Right kidney (tissue), 9 donors: Measurements from ENCODE around the gene DNAJC11.
"Not testable (repeated sequence)": the region's sequence is repeated elsewhere in the genome, so short reads cannot be mapped to it uniquely, and the experiment has no call there.

Experiments used
- DNase-seq: peaks from one replicate; pipeline ENCODE4 v3.0.0-alpha.2; 2016
- long read RNA-seq, 8 donors: transcript quantifications; one replicate each; lab custom pipeline, GENCODE V29; 2026

The DNAJC11 gene, protein sequence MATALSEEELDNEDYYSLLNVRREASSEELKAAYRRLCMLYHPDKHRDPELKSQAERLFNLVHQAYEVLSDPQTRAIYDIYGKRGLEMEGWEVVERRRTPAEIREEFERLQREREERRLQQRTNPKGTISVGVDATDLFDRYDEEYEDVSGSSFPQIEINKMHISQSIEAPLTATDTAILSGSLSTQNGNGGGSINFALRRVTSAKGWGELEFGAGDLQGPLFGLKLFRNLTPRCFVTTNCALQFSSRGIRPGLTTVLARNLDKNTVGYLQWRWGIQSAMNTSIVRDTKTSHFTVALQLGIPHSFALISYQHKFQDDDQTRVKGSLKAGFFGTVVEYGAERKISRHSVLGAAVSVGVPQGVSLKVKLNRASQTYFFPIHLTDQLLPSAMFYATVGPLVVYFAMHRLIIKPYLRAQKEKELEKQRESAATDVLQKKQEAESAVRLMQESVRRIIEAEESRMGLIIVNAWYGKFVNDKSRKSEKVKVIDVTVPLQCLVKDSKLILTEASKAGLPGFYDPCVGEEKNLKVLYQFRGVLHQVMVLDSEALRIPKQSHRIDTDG
- long read RNA-seq, donor 1, transcript DNAJC11-211 (5 exons, 613 nt) = major isoform, 5 of 10 reads
- long read RNA-seq, donor 1, transcript DNAJC11-202 (16 exons, 3,311 nt) = major isoform, 5 of 10 reads
- long read RNA-seq, donor 1, partial matches to known transcripts = 0 of 10 reads
- long read RNA-seq, donor 1, other reads (novel, unspliced or antisense) = 0 of 10 reads
- long read RNA-seq, donor 2, transcript DNAJC11-202 (16 exons, 3,311 nt) = major isoform, 7 of 11 reads
- long read RNA-seq, donor 2, partial matches to known transcripts = 0 of 11 reads
- long read RNA-seq, donor 2, other reads (novel, unspliced or antisense) = 0 of 11 reads
- long read RNA-seq, donor 3, transcript DNAJC11-211 (5 exons, 613 nt) = major isoform, 5 of 7 reads
- long read RNA-seq, donor 3, partial matches to known transcripts = 0 of 7 reads
- long read RNA-seq, donor 3, other reads (novel, unspliced or antisense) = 0 of 7 reads
- long read RNA-seq, donor 4, transcript DNAJC11-211 (5 exons, 613 nt) = minor isoform, 5 of 16 reads
- long read RNA-seq, donor 4, transcript DNAJC11-202 (16 exons, 3,311 nt) = major isoform, 10 of 16 reads
- long read RNA-seq, donor 4, partial matches to known transcripts = 0 of 16 reads
- long read RNA-seq, donor 4, other reads (novel, unspliced or antisense) = 0 of 16 reads
- long read RNA-seq, donor 5, transcript DNAJC11-202 (16 exons, 3,311 nt) = major isoform, 9 of 12 reads
- long read RNA-seq, donor 5, partial matches to known transcripts = 0 of 12 reads
- long read RNA-seq, donor 5, other reads (novel, unspliced or antisense) = 0 of 12 reads
- long read RNA-seq, donor 6, transcript DNAJC11-202 (16 exons, 3,311 nt) = major isoform, 9 of 18 reads
- long read RNA-seq, donor 6, partial matches to known transcripts = 5 of 18 reads
- long read RNA-seq, donor 6, other reads (novel, unspliced or antisense) = 0 of 18 reads
- long read RNA-seq, donor 7, transcript DNAJC11-211 (5 exons, 613 nt) = minor isoform, 11 of 25 reads
- long read RNA-seq, donor 7, transcript DNAJC11-202 (16 exons, 3,311 nt) = major isoform, 13 of 25 reads
- long read RNA-seq, donor 7, partial matches to known transcripts = 0 of 25 reads
- long read RNA-seq, donor 7, other reads (novel, unspliced or antisense) = 0 of 25 reads
- long read RNA-seq, donor 8, transcript DNAJC11-211 (5 exons, 613 nt) = major isoform, 9 of 26 reads
- long read RNA-seq, donor 8, transcript DNAJC11-202 (16 exons, 3,311 nt) = major isoform, 9 of 26 reads
- long read RNA-seq, donor 8, partial matches to known transcripts = 8 of 26 reads
- long read RNA-seq, donor 8, other reads (novel, unspliced or antisense) = 0 of 26 reads

DNA sequence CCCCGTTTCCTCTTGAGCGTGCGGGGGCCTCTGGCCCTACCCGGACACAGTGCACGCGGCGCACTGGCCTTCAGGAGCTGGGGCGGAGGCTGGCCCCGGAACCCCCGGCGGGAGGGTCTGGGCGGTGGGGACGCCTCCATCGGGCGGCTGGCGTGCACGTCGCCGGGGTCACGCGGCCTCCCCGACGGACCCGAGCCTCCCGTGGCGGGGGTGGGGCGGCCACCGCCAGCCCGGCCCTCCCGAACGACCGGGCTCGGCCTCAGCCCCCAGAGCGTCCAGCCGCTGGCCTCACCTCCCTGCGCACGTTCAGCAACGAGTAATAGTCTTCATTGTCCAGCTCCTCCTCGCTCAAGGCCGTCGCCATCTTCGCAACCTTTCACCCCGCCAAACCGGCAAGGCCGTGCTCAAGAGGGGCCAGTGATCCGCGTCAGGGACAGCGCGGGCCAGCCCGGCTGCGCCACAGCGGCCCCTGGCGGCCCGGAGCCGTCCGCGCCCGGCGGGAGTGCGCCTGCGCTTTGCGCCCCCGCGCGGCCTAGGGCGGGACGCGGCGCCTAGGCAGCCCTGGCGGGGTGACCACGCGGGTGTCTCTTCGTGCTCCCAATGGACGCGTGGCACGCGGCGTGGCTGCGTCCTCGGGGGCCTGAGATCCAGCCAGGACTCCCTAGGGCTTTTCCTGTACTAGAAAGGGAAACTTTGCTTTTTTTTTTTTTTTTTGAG, at the start of gene DNAJC11:
DNAJC11 (minus strand) TSS at position 380 of the 717 bp plus-strand sequence; CDS start at position 364, 16 bp downstream.
- peak; percentile 85 for DNase-seq

DNA sequence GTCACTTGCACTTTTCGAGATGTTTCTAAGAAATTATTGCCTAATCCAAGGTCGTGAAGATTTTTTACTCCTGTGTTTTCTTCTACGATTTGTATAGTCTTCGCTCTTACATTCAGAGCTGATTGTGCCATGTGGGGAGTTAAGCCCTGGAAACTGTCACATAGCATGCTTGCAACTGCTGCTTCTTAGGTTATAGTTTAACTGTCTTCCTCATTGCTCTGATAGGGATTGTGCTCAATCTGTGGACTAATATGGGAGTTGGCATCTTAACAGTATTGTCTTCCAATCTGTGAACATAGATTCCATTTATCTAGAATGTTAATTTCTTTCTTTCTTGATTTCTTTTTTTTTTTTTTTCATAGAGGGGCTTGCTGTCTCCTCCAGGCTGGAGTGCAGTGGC, 48.9 kb upstream of the DNAJC11 start:
- DNase-seq = no peak

DNA sequence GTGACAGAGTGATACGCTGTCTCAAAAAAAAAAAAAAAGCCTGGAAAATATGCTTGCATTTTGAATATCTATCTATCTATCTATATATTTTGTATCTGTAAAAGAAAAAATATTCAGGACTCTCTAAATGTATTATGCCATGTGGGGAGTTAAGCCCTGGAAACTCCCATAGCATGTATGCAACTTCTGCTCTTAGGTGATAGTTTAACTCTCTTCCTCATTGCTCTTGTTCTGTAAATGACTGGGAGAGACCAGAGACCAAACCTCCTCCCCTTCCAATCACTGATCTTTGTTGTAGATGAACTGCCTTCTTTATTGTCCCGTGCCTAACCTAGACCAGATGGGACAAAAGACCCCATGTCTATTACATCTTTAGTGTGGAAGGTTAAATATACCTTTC, 46.1 kb upstream of the DNAJC11 start:
- no peak for DNase-seq

DNA sequence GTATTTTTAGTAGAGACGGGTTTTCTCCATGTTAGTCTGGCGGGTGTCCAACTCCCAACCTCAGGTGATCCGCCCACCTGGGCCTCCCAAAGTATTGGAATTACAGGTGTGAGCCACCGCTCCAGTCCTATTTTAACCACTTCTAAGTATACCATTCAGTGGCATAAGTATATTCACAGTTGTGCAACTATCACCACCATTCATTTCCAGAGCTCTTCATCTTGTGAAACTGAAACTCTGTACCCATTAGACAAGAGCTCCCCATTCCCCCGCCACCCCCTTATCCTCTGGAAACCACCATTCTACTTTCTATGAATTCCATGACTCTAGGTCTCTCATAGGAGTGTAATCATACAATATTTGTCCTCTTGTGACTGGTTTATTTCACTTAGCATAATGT, 43.5 kb upstream of the DNAJC11 start:
- no peak for DNase-seq

DNA sequence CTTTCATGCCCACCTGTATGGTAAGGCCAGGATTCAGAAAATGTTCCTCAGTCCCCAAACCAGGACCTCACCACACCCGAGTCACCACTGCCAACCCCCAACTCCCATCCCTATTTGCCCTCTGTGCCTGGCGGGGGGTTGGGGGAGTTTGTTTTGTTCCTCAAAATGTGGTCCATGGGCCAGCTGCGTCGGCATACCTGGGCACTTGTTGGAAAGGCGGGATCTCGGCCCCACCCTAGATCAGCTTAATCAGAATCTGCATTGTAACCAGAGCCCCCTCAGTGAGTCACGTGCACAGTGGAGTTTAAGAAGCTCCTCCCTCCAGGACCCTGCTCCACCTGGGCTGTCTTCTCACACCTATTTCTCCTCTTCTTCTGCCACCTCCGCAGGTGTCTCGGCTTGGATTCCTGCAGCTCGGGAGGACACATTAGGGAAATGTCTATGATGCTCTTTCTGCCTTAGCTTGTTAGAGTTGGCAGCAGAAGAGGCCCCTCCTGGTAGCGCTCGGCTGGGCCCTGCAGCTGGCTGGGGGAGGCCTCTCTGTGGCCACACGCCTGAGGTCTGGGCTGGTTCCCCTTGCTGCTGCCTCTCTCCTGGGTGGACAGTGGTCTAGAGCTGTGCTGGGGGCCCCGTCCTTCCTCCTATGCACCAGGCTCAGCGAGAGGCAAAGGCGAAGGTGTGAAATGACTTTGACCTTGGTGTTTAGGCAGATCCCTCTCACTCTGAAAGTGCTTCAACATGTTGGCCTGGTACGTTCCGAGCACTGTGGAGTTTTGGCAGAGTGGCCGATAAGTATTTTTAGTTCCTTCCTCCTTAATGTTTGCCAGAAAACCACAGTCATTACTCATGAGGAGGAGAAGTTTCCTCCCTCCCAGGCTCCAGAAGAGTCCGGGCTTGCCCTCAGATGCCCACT, 41.8 kb upstream of the DNAJC11 start:
- DNase-seq = no peak

DNA sequence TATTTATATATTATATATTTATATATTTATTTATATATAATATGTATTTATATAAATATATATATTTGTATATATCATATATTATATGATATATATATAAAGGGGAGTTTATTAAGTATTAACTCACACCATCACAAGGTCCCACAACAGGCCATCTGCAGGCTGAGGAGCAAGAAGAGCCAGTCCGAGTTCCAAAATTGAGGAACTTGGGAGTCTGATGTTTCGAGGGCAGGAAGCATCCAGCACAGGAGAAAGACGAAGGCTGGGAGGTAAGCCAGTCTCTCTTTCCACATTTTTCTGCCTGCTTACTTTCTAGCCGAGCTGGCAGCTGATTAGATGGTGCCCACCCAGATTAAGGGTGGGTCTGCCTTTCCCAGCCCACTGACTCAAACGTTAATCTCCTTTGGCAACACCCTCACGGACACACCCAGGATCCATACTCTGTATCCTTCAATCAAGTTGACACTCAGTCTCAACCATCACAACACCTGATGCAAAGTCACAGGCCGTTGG, 41.1 kb upstream of the DNAJC11 start:
- DNase-seq = not testable (repeated sequence)

DNA sequence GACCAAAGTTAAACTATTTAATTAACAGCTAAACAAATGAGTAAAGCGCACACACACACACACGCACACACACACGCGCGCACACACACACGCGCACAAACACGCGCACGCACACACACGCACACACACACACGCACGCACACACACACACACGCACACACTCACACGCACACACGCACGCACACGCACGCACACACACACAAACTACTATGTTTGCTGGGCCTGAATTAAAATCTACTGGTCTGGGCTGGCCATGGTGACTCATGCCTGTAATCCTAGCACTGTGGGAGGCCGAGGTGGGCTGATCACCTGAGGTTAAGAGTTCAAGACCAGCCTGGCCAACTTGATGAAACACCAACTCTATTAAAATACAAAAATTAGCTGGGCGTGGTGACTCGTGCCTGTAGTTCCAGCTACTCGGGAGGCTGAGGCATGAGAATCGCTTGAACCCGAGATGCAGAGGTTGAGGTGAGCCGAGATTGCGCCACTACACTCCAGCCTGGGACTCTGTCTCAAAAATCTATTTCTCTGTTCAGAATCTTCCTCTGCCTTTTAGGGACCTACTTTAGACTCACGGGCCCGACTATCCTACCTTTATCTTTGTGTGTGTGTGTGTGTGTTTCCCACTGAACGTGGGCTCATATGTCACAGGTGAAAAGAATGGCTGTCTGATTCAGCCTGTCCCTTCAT, 37.5 kb upstream of the DNAJC11 start:
- no peak for DNase-seq

DNA sequence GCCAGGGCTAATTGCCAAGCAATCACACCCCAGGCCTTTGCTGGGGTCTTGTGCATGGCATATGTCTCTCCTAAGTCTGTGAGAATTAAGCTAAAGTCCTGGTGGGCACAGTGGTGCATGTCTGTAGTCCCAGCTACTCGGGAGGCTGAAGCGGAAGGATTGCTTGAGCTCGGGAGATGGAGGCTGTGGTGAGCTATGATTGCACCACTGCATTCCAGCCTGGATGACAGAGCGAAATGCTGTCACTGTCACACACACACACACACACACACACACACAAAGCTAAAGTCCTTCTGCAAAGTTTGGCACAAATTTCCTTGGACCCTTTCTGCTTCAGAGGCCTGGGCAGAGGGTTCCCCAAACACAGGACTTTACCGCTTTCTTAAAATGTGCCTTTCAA, 31.3 kb upstream of the DNAJC11 start:
- DNase-seq = no peak

DNA sequence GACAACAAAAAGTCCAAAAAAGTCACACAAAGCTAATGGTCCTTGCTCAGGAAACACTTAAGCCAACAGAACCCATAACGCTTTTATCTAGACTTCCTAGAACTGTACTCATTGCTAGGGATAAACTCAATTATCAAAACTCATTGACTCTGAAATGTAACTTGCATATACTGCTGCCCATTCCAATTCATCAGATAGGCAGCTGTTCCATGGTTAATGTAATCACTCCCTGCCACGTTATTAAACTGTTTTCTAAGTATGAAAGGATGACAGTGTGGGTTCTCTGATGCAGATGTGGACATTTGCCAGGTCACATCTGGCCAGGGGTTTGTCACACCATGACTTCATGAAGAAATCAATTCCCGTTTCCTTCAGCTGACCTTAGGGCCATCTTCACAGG, 30.3 kb upstream of the DNAJC11 start:
- no peak for DNase-seq

DNA sequence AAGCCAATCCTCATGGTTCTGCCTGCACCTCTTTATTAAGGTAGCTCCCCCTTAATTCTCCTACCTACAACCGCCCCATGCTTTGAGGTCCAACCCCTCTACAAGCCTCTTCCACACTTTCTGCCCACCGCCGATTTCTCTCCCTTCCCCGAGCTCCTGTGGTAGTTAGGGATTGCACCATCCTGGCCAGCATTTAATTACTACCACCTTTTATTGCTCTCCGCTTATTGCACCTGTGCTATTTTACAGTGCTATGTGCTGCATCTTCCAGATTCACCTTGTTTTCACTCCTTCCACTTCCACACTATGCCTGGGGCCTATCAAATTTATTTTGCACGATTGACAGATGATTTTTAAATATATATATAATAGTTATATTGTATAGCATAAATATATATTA, 29.3 kb upstream of the DNAJC11 start:
- no peak for DNase-seq

DNA sequence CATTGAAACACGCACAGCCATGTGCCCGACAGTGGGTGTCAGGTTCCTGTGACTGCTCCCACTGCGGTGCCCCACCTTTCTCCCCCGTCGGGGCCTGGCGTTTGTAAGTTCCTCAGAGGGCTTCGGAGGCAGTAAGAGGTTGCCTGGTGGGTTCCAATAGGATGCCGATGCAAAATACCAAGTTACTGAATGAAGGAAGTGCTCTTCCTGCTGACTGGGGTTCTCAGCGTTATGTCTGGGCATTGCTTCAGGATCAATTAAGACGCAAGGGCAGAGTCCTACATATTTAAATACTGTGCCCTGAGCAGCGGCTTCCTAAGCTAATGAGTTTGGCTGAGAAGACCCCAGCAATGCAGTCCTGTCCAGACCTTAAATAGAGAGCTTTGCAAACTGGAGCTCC, 28.9 kb upstream of the DNAJC11 start:
- no peak for DNase-seq

DNA sequence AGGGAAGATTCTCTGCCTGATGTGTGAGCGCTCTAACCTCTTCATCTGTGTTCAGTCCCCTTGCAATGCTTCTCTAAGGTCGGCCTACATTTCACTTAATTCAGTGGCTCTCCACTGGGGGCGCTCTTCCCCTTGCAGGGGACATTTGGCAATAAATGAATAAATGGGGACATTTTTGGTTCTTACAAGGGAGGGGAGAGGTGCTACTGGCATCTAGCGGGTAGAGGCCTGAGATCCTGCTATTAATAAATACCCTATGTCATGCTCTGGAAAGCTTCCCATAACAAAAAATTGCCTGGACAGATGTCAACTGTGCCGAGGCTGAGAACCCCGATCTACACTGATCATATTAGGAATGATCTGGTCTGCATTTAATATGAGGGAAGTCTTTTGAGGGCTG, 25.9 kb upstream of the DNAJC11 start:
- DNase-seq = no peak

DNA sequence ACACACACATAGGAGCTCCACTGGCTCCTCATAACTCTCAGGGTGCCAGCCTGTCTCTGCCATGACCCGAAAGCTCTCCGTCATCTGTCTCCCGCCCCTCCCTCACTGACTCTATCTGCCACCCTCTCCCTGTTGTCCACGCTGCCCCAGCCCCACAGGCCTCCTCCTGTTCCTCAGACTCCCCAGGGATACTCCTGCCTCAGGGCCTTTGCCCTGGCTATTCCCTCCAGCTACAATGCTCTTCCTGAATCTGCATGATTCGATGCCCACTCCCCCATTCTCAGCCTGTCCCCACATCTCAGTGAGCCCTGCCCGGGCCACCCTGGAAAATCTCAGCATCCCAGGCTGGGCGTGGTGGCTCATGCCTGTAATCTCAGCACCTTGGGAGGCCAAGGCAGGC, 24.6 kb upstream of the DNAJC11 start:
- no peak for DNase-seq

DNA sequence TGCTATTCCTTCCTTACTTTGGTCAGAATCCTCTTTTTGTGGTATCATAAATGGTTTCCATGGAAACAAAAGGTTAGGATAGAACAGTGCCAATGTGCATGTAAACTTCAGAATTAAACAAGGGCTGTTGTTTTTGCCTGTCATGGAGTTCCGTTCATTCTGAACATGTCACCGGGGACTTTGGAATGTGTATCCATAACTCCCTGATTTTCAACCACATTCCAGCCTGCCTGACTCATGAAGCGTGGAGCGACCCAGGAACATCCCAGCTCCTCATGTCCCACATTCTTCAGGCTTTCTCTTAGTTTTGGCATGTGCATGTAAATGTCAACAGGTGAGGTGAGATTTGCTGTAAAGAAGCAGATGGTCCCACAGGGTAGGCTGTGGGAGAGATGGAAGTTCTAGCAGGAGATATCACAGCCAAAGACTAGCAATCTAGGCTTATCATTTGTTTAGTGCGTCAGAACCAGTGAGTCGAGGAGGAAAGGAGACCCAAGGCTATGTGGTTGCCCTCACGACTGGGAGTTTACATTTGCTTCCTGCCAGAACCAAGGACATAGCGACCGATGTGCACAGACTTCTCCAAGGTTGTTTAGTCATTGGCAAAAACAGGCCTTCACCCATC, 23.0 kb upstream of the DNAJC11 start:
- DNase-seq = no peak

DNA sequence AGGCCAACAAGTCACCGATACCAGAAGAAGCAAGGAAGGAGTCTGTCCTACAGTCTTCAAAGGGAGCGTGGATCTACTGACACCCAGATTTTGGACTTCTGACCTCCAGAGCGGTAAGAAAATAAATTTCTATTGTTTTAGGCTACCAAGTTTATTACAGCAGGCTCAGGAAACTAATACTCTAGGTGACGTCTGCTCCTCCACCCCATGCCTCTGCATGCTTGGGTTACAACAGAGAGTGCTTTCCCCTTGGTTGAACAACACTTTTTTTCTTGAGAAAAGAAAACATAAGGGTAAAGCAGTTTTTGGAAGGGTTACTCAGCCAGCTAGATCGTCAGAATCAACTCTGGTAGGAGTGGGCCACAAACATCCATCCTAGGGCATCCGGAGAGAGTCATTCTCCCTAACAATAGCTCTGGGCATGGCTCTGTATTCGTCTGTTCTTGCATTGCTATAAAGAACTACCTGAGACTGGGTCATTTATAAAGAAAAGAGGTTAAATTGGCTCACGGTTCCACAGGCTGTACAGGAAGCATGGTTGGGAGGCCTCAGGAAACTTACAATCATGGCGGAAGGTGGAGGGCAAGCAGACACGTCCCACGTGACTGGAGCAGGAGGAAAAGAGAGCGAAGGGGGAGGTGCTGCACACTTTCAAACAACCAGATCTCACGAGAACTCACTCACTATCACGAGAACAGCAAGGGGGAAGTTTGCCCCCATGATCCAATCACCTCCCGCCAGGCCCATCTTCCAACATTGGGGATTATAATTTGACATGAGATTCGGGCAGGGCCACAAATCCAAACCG, 22.2 kb upstream of the DNAJC11 start:
- no peak for DNase-seq

DNA sequence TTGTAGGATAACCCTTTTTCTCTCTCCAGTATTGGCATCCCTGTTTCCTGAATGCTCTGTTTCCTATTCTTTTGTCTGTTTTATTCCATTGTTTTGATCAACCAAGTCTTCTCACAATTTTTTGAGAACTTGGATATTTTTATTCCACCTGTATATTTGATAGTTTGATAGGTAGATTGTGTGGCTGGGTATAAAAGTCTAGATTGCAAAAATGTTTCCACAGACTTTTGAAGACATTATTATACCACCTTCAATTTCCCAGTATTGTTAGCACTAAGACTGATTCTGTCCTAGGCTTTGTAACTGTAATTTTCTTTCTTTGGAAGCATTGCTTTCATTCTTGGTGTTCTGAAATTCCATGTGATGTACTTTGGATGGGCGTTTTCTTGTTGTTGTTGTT, 9.6 kb upstream of the DNAJC11 start:
- no peak for DNase-seq

DNA sequence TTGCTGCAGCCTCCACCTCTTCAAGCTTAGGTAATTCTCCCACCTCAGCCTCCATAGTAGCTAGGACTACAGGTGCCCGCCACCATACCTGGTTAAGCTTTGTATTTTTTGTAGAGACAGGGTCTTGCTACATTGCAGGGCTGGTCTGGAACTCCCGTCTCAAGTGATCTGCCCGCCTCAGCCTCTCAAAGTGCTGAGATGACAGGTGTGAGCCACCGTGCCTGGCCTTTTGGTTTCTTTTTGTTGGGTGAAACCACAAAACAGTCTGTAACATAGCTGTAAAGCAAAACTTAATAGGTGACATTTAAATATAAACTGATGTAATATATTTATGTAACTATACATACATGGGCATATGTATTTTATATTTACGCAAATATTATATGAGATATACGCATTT, 3.1 kb upstream of the DNAJC11 start:
- DNase-seq = no peak
